ENCODE results near the gene ACAP1. TPM values are rescaled to one million over a fixed set of nuclear protein-coding genes. Genes with fewer than 3 reads are reported as not detected.

ACAP1 gene
- total and polyA plus RNA-seq, 4 donors: 1.1 to 7.4 (median 4.7) TPM

DNA sequence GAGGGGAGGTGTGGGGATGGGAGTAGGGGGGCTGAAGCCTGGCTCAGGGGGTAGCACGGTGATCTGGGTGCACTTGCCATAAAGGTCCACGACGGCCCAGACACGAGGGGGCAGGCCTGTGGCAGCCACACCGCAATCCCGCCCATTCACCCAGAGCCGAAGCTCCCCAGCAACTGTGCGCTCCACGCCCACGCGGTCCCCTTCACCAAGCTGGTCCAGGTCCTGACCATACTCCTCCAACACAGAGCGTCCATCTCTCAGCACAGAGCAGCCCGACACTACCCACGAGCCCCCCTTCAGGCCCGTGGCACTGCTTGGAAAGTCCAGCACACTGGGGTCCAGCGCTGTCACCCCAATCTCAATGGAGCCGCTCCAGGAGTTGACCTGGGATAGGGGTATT, 8.8 kb upstream of the ACAP1 start:
- H3K4me3 ChIP-seq (ENCODE audit: low read depth in 1 of 3, low read length in 3 of 3): no peak overlapping the region
- TF ChIP-seq NR2F2 (IDR thresholded peaks at IDR 0.05) (no peak), FOXA2 (IDR thresholded peaks at IDR 0.05) (no peak), YY1 (IDR thresholded peaks at IDR 0.05) (no peak), FOXA1 (IDR thresholded peaks at IDR 0.05) (no peak)
- H3K27ac ChIP-seq (ENCODE audit: low read depth in 1 of 2, low read length in 2 of 2): no peak overlapping the region
- no peaks in the 10 kb centered on the region for H3K27me3 ChIP-seq (ENCODE audit: control insufficient read depth in 4 of 4, insufficient read depth in 4 of 4, low read length in 3 of 4)
- no peaks in the 10 kb centered on the region for H3K9me3 ChIP-seq (ENCODE audit: control insufficient read depth in 4 of 4, low read length in 3 of 4)
- DNase-seq (ENCODE audit: low spot score): no peak
- peaks cover 4 to 38% (median 16%) of the 10 kb centered on the region in 4 donors for H3K36me3 ChIP-seq (ENCODE audit: control insufficient read depth in 4 of 4, insufficient read depth in 3 of 4, low read depth in 1 of 4, low read length in 3 of 4)
- H3K4me1 ChIP-seq (ENCODE audit: control insufficient read depth in 4 of 4, insufficient read depth in 4 of 4, low read length in 3 of 4): peaks cover 8 to 22% (median 15%) of the 10 kb centered on the region in 4 donors
- no peak overlapping the region for H3K9ac ChIP-seq (ENCODE audit: low read depth in 1 of 2, low read length in 2 of 2)
- WGBS: 97% methylated on average over 17 of the region's 17 CpGs

DNA sequence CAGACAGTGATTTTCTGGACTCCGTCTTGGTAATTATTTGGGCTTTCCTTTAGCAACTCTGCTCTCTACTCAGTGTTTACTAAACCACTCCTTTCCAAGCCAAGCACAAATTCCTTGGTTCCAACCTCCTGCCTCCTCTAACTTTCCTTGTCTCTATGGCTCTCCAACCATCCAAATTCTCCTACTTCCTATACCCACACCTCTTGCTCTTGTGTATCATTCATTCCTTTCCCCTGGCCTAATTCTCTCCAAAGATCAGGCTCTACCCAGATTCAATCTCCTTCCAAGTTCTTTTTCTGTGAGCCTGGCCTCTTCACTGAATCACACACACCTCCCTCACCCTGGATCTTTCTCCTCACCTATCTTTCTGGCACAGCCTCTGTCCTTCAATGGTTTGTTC, 8.3 kb upstream of the ACAP1 start:
- peaks cover 8 to 22% (median 15%) of the 10 kb centered on the region in 4 donors for H3K4me1 ChIP-seq (ENCODE audit: control insufficient read depth in 4 of 4, insufficient read depth in 4 of 4, low read length in 3 of 4)
- no peak overlapping the region for H3K4me3 ChIP-seq (ENCODE audit: low read depth in 1 of 3, low read length in 3 of 3)
- 88% methylated on average over 1 of the region's 1 CpG for WGBS
- H3K27me3 ChIP-seq (ENCODE audit: control insufficient read depth in 4 of 4, insufficient read depth in 4 of 4, low read length in 3 of 4): no peaks in the 10 kb centered on the region
- no peaks in the 10 kb centered on the region for H3K9me3 ChIP-seq (ENCODE audit: control insufficient read depth in 4 of 4, low read length in 3 of 4)
- H3K36me3 ChIP-seq (ENCODE audit: control insufficient read depth in 4 of 4, insufficient read depth in 3 of 4, low read depth in 1 of 4, low read length in 3 of 4): peaks cover 4 to 32% (median 13%) of the 10 kb centered on the region in 4 donors
- TF ChIP-seq EGR1 (IDR thresholded peaks at IDR 0.05; ENCODE audit: low read depth in 2 of 2): no peak
- TF ChIP-seq, protein P1, sequence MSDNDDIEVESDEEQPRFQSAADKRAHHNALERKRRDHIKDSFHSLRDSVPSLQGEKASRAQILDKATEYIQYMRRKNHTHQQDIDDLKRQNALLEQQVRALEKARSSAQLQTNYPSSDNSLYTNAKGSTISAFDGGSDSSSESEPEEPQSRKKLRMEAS (IDR thresholded peaks at IDR 0.05): no peak
- TF ChIP-seq, protein P2, sequence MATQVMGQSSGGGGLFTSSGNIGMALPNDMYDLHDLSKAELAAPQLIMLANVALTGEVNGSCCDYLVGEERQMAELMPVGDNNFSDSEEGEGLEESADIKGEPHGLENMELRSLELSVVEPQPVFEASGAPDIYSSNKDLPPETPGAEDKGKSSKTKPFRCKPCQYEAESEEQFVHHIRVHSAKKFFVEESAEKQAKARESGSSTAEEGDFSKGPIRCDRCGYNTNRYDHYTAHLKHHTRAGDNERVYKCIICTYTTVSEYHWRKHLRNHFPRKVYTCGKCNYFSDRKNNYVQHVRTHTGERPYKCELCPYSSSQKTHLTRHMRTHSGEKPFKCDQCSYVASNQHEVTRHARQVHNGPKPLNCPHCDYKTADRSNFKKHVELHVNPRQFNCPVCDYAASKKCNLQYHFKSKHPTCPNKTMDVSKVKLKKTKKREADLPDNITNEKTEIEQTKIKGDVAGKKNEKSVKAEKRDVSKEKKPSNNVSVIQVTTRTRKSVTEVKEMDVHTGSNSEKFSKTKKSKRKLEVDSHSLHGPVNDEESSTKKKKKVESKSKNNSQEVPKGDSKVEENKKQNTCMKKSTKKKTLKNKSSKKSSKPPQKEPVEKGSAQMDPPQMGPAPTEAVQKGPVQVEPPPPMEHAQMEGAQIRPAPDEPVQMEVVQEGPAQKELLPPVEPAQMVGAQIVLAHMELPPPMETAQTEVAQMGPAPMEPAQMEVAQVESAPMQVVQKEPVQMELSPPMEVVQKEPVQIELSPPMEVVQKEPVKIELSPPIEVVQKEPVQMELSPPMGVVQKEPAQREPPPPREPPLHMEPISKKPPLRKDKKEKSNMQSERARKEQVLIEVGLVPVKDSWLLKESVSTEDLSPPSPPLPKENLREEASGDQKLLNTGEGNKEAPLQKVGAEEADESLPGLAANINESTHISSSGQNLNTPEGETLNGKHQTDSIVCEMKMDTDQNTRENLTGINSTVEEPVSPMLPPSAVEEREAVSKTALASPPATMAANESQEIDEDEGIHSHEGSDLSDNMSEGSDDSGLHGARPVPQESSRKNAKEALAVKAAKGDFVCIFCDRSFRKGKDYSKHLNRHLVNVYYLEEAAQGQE (IDR thresholded peaks at IDR 0.05): no peak
- TF ChIP-seq YY1 (IDR thresholded peaks at IDR 0.05): no peak
- TF ChIP-seq RXRA (IDR thresholded peaks at IDR 0.05): no peak
- TF ChIP-seq SP1 (IDR thresholded peaks at IDR 0.05): no peak
- no peak for TF ChIP-seq TAF1 (conservative IDR thresholded peaks at IDR 0.05)
- no peak for TF ChIP-seq GABPA (IDR thresholded peaks at IDR 0.05 in 1 of 2, conservative IDR thresholded peaks at IDR 0.05 in 1 of 2)
- TF ChIP-seq JUND (IDR thresholded peaks at IDR 0.05): no peak
- TF ChIP-seq, protein P3, sequence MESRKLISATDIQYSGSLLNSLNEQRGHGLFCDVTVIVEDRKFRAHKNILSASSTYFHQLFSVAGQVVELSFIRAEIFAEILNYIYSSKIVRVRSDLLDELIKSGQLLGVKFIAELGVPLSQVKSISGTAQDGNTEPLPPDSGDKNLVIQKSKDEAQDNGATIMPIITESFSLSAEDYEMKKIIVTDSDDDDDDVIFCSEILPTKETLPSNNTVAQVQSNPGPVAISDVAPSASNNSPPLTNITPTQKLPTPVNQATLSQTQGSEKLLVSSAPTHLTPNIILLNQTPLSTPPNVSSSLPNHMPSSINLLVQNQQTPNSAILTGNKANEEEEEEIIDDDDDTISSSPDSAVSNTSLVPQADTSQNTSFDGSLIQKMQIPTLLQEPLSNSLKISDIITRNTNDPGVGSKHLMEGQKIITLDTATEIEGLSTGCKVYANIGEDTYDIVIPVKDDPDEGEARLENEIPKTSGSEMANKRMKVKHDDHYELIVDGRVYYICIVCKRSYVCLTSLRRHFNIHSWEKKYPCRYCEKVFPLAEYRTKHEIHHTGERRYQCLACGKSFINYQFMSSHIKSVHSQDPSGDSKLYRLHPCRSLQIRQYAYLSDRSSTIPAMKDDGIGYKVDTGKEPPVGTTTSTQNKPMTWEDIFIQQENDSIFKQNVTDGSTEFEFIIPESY (IDR thresholded peaks at IDR 0.05): no peak
- TF ChIP-seq NR2F2 (IDR thresholded peaks at IDR 0.05): no peak
- TF ChIP-seq, protein P4, sequence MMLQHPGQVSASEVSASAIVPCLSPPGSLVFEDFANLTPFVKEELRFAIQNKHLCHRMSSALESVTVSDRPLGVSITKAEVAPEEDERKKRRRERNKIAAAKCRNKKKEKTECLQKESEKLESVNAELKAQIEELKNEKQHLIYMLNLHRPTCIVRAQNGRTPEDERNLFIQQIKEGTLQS (IDR thresholded peaks at IDR 0.05): no peak
- TF ChIP-seq RAD21 (IDR thresholded peaks at IDR 0.05): no peak
- TF ChIP-seq HNF4A (conservative IDR thresholded peaks at IDR 0.05): no peak
- H3K9ac ChIP-seq (ENCODE audit: low read depth in 1 of 2, low read length in 2 of 2): no peak overlapping the region
- H3K27ac ChIP-seq (ENCODE audit: low read depth in 1 of 2, low read length in 2 of 2): no peak overlapping the region
- no peak for DNase-seq (ENCODE audit: low spot score)
